Hepatocyte (in vitro differentiated cells): ENCODE measurements around the gene RFX7. TPM values are rescaled to one million over a fixed set of nuclear protein-coding genes. Genes with fewer than 3 reads are reported as not detected.

Source experiments
- DNase-seq: peaks from one replicate; pipeline ENCODE4 v3.0.0-alpha.2; 2016; ENCODE audit warnings: low spot score
- H2AFZ ChIP-seq: fragments of 200-600 bp; sonication (generic); 2 replicates; pipeline ENCODE4 v1.6.0; 2016; ENCODE audit warnings: antibody characterized with exemption, mild to moderate bottlenecking
- H3K27ac ChIP-seq: fragments of 200-600 bp; sonication (generic); 2 replicates; pipeline ENCODE4 v1.5.1; 2016; ENCODE audit warnings: mild to moderate bottlenecking
- H3K27me3 ChIP-seq: fragments of 200-600 bp; sonication (generic); 2 replicates; pipeline ENCODE4 v1.6.1; 2016
- H3K36me3 ChIP-seq: fragments of 200-600 bp; sonication (generic); replicated peaks from 2 replicates; pipeline ENCODE4 v1.5.1; 2016; ENCODE audit warnings: low read depth; ENCODE audit not compliant: insufficient read depth
- H3K4me1 ChIP-seq: fragments of 200-600 bp; sonication (generic); 2 replicates; pipeline ENCODE4 v1.5.1; 2016; ENCODE audit warnings: mild to moderate bottlenecking, moderate library complexity; ENCODE audit not compliant: insufficient read depth
- H3K4me2 ChIP-seq: fragments of 200-600 bp; sonication (generic); 2 replicates; pipeline ENCODE4 v1.6.0; 2016
- H3K4me3 ChIP-seq: fragments of 200-600 bp; sonication (generic); 2 replicates; pipeline ENCODE4 v1.5.1; 2016; ENCODE audit warnings: mild to moderate bottlenecking
- H3K79me2 ChIP-seq: fragments of 200-600 bp; sonication (generic); 2 replicates; pipeline ENCODE4 v1.6.0; 2017; ENCODE audit warnings: mild to moderate bottlenecking
- H3K9me2 ChIP-seq: fragments of 200-600 bp; sonication (generic); replicated peaks from 2 replicates; pipeline ENCODE4 v1.6.0; 2017; ENCODE audit warnings: mild to moderate bottlenecking; ENCODE audit not compliant: insufficient read depth
- H3K9me3 ChIP-seq: fragments of 200-600 bp; sonication (generic); 2 replicates; pipeline ENCODE4 v1.5.1; 2016; ENCODE audit warnings: low read depth, mild to moderate bottlenecking
- H4K20me1 ChIP-seq: fragments of 200-600 bp; sonication (generic); 2 replicates; pipeline ENCODE4 v1.6.0; 2016; ENCODE audit warnings: mild to moderate bottlenecking; ENCODE audit not compliant: insufficient read depth, poor library complexity, severe bottlenecking
- EZH2 ChIP-seq: fragments of 200-600 bp; sonication (generic); IDR thresholded peaks from 2 replicates; pipeline ENCODE4 v1.6.1; 2016; ENCODE audit warnings: antibody characterized with exemption, mild to moderate bottlenecking, borderline replicate concordance
- EZH2phosphoT487 ChIP-seq: fragments of 200-600 bp; sonication (generic); IDR thresholded peaks from one replicate; pipeline ENCODE4 v1.6.1; 2018; ENCODE audit warnings: antibody characterized with exemption, mild to moderate bottlenecking, low read depth, moderate library complexity; ENCODE audit not compliant: unreplicated experiment, severe bottlenecking
- WGBS: methylation state at CpG from one replicate; pipeline ENCODE4 v1.1.6; 2016; ENCODE audit warnings: low lambda C conversion rate; ENCODE audit errors: missing lambda C conversion rate; 5-methylcytosine and 5-hydroxymethylcytosine counted together
- polyA plus RNA-seq: library from polyadenylated mRNA; unstranded; fragments of >200 nt; fragmentation: Nextera tagmentation; extraction: Ambion mirVana; gene quantifications from 2 replicates; pipeline ENCODE4 v1.2.1, GENCODE V29; 2016
- total RNA-seq: library from RNA; depleted of rRNA; stranded (reverse); fragments of >200 nt; gene quantifications from 2 replicates; pipeline ENCODE4 v1.2.3, GENCODE V29; 2014
- TF ChIP-seq, protein P1 (sequence below): fragments of 200-600 bp; sonication (generic); IDR thresholded peaks from 2 replicates; pipeline ENCODE4 v1.5.1; 2016; ENCODE audit warnings: antibody characterized with exemption, mild to moderate bottlenecking; ENCODE audit not compliant: poor library complexity

The RFX7 gene
- total and polyA plus RNA-seq, 2 experiments from 2014 or later = 4.3 to 8.3 TPM

DNA sequence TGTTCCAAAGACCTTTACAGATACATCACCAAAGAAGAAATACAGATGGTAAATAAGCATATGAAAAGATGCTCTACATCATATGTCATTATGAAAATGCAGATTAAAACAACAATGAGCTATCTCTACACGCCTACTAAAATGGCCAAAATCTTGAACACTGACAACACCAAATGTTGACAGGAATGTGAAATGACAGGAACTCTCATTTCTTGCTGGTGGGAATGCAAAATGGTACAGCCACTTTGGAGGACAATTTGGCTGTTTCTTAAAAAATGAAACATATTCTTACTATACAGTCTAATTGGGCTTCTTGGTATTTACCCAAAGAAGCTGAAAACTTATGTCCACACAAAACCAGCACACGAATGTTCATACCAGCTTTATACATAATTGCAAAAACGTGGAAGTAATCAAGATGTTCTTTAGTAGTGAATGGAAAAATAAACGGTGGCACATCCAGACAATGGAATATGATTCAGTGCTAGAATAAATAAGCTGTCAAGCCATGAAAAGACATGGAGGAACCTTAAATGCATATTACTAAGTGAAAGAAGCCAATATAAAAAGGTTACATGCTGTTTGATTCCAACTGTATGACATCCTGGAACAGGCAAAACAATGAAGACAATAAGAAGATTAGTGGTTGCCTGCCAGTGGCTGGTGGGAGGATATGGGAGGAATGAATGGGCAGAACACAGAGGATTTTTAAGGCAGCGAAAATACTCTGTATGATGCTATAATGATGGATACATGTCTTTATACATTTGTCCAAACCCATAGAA lies 169.0 kb downstream of the RFX7 start:
- Histone ChIP-seq H3K4me1 (no peaks in the 10 kb centered on the region), H3K36me3 (no peaks in the 10 kb centered on the region), H3K27ac (no peak overlapping the region), H3K27me3 (no peaks in the 10 kb centered on the region), H2AFZ (no peak overlapping the region), H3K79me2 (no peaks in the 10 kb centered on the region), H4K20me1 (no peaks in the 10 kb centered on the region), H3K4me3 (no peak overlapping the region), H3K4me2 (no peak overlapping the region), H3K9me3 (no peaks in the 10 kb centered on the region), H3K9me2 (no peaks in the 10 kb centered on the region)
- TF ChIP-seq EZH2phosphoT487 (no peak), EZH2 (no peak)
- TF ChIP-seq, protein P1, sequence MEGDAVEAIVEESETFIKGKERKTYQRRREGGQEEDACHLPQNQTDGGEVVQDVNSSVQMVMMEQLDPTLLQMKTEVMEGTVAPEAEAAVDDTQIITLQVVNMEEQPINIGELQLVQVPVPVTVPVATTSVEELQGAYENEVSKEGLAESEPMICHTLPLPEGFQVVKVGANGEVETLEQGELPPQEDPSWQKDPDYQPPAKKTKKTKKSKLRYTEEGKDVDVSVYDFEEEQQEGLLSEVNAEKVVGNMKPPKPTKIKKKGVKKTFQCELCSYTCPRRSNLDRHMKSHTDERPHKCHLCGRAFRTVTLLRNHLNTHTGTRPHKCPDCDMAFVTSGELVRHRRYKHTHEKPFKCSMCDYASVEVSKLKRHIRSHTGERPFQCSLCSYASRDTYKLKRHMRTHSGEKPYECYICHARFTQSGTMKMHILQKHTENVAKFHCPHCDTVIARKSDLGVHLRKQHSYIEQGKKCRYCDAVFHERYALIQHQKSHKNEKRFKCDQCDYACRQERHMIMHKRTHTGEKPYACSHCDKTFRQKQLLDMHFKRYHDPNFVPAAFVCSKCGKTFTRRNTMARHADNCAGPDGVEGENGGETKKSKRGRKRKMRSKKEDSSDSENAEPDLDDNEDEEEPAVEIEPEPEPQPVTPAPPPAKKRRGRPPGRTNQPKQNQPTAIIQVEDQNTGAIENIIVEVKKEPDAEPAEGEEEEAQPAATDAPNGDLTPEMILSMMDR = no peak
- WGBS = 63% methylated on average over 5 of the region's 5 CpGs
- no peak for DNase-seq

DNA sequence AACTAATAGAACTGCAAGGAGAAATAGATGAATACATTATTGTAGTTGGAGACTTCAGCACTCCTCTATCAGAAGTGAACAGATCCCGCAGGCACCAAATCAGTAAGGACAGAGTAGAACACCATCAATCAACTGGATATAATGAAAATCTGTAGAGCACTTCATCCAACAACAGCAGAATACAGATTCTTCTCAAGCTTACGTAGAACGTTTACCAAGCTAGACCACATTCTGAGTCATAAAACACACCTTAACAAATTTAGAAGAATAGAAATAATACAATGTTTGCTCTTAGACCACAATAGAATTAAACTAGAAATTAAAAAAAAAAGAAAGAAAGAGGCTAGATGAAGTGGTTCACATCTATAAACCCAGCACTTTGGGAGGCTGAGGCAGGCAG lies 179.5 kb downstream of the RFX7 start:
- Histone ChIP-seq H3K36me3 (no peaks in the 10 kb centered on the region), H3K9me3 (no peaks in the 10 kb centered on the region), H4K20me1 (no peaks in the 10 kb centered on the region), H3K4me3 (no peak overlapping the region), H3K4me1 (no peaks in the 10 kb centered on the region), H3K27ac (no peak overlapping the region), H3K79me2 (no peaks in the 10 kb centered on the region), H3K27me3 (no peaks in the 10 kb centered on the region), H3K4me2 (no peak overlapping the region), H2AFZ (no peak overlapping the region), H3K9me2 (no peaks in the 10 kb centered on the region)
- no peak for DNase-seq
- 77% methylated on average over 3 of the region's 3 CpGs for WGBS
- no peak for TF ChIP-seq EZH2phosphoT487
- TF ChIP-seq, protein P1 = no peak
- TF ChIP-seq EZH2 = no peak

GRCh38 chr15:56059716-56060115 lies 184.0 kb downstream of the RFX7 start:
- Histone ChIP-seq H3K9me2 (no peaks in the 10 kb centered on the region), H3K4me3 (no peak overlapping the region), H3K4me2 (no peak overlapping the region), H3K36me3 (no peaks in the 10 kb centered on the region), H3K9me3 (no peaks in the 10 kb centered on the region), H2AFZ (no peak overlapping the region), H3K4me1 (no peaks in the 10 kb centered on the region), H3K27ac (peak overlapping the region; percentile 38), H3K79me2 (no peaks in the 10 kb centered on the region), H3K27me3 (no peaks in the 10 kb centered on the region), H4K20me1 (no peaks in the 10 kb centered on the region)
- 87% methylated on average over 2 of the region's 2 CpGs for WGBS
- no peak for DNase-seq
- TF ChIP-seq EZH2phosphoT487 = no peak
- TF ChIP-seq EZH2 = no peak
- TF ChIP-seq, protein P1 = no peak
